CD4-positive, alpha-beta T cell treated with Interleukin-6 for 4 hours (primary cell): ENCODE results near the gene MAPK14.
A peak's percentile ranks its signal among the peaks of the same experiment; 100 is the strongest.
"Not testable (repeated sequence)": the region's sequence is repeated elsewhere in the genome, so short reads cannot be mapped to it uniquely, and the experiment has no call there.

Experiments used
- DNase-seq: peaks from one replicate; pipeline ENCODE4 v3.0.0-alpha.2; 2020; ENCODE audit warnings: mixed read lengths

Gene MAPK14

GRCh38 chr6:36109092-36109491 is 81.5 kb downstream of the MAPK14 start:
- DNase-seq = peak; percentile 48

DNA sequence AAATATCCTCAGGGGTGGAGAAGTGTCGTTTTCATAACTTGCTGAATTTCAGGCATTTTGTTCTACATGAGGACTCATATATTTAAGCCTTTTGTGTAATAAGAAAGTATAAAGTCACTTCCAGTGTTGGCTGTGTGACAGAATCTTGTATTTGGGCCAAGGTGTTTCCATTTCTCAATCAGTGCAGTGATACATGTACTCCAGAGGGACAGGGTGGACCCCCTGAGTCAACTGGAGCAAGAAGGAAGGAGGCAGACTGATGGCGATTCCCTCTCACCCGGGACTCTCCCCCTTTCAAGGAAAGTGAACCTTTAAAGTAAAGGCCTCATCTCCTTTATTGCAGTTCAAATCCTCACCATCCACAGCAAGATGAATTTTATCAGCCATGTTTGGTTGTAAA is 82.4 kb downstream of the MAPK14 start:
- no peak for DNase-seq

DNA sequence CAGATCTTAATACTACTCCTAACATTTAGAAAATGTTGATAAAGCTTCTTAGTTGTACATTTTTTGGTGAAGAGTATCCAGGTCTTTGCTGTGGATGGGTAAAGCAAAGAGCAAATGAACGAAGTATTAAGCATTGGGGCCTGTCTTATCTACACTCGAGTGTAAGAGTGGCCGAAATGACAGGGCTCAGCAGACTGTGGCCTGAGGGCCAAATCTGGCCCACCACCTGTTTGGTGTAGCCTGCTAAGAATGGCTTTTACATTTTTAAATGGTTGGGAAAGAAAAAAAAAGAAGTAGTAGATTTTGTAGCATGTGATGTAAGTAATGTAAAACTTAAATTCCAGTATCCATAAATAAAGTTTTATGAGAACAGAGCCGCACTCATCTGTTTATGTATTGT is 83.3 kb downstream of the MAPK14 start:
- DNase-seq = no peak

GRCh38 chr6:36111526-36111925 is 83.9 kb downstream of the MAPK14 start:
- no peak for DNase-seq

DNA sequence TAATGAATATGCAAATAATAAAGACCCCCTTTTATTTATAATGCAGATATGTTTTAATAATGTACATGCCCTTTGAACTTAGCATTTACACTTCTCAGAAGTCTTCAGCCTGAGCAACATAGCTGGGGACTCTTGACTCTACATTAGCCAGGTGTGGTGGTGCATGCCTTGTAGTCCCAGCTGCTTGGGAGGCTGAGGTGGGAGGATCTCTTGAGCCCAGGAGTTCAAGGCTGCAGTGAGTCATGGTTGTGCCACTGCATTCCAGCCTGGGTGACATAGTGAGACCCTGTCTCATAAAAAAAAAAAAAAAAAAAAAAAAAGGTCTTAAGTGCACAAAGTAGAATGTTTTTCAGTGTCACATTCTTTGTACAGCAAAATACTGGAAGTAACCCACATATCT is 85.4 kb downstream of the MAPK14 start:
- DNase-seq = no peak

GRCh38 chr6:36113703-36114102 is 86.1 kb downstream of the MAPK14 start:
- no peak for DNase-seq

GRCh38 chr6:36114798-36115408 is 87.3 kb downstream of the MAPK14 start:
- no peak for DNase-seq

DNA sequence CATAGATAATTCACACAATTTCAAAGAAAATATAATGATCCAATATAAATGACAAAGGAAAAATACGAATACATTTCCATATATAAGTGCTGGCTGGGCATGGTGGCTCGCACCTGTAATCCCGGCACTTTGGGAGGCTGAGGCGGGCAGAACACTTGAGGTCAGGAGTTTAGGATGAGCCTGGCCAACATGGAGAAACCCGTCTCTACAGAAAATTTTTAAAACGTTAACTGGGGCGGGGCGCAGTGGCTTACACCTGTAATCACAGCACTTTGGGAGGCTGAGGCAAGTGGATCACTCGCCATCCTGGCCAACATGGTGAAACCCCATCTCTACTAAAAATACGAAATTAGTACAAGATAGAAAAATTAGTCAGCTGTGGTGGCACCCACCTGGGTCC is 87.8 kb downstream of the MAPK14 start:
- DNase-seq = no peak

- no peak for DNase-seq
These were observed 88.7 kb downstream of the MAPK14 start for GRCh38 chr6:36116066-36116864.

DNA sequence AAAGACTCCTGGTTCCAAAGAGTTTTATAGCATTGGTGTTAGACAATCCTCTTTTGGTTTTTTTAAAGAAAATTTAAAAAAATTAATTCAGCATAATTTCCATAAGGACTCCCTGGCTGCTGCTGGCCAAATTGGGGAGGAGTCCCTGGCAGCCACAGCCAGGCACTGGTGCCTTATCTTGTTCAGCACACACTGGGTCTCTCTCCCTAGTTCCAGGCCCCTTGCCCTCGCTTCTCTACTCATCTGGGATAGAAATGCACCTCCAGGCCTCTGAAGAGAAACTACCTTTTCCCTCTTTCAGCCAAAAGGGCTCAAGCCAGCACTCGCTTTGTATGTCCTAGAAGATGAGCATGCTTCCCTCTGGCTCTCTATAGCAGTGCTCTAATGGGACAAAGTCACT is 89.3 kb downstream of the MAPK14 start:
- no peak for DNase-seq

- DNase-seq = no peak
These were observed 90.3 kb downstream of the MAPK14 start for GRCh38 chr6:36117658-36118549.

DNA sequence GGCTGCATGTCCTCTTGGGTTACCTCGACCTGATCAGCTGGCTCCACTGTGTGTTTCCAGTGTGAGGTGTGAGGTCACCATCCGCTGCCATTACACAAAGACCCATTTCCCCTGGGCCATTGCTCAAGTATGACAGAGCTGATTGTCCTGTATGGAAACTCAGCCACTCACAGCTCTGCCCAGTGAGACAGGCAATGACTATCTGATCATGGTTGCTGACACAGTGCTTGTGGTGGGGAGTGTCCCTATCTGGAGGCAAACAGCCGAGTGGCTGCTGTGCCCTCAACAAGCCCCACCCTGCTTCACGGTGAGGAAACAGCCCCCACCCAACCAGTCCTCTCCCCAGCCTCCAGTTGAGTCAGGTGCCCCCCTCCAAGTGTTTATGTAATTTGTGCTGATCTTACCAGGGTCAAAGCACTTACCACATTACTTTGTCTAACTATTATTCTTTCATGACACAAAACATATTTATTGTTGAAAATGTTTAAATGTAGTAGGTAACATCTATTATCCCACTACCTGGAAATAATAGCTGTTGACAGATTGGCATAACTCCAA is 91.0 kb downstream of the MAPK14 start:
- peak; percentile 73 for DNase-seq

GRCh38 chr6:36119209-36119608 is 91.6 kb downstream of the MAPK14 start:
- no peak for DNase-seq

GRCh38 chr6:36120018-36120417 is 92.4 kb downstream of the MAPK14 start:
- no peak for DNase-seq

GRCh38 chr6:36120539-36120938 is 92.9 kb downstream of the MAPK14 start:
- DNase-seq = peak; percentile 83

- peak; percentile 73 for DNase-seq
These were observed 93.6 kb downstream of the MAPK14 start for GRCh38 chr6:36120979-36121786.

GRCh38 chr6:36121787-36122494 is 94.3 kb downstream of the MAPK14 start:
- DNase-seq = no peak

- DNase-seq = no peak
These were observed 95.1 kb downstream of the MAPK14 start for GRCh38 chr6:36122495-36123269.

- DNase-seq = peak; percentile 92
These were observed 95.9 kb downstream of the MAPK14 start for GRCh38 chr6:36123270-36124139.

DNA sequence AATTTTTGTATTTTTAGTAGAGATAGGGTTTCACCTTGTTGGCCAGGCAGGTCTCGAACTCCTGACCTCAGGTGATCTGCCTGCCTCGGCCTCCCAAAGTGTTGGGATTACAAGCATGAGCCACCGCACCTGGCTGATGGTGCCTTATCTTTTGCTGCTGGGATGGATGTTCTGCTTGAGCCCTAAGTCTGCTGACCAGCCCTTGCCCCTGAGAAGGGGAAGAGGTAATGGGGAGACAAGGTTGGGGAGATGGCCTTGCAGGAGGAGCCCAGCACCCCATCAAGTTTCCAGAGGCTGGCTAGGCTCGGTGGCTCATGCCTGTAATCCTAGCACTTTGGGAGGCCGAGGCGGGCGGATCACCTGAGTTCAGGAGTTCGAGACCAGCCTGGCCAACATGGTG is 96.7 kb downstream of the MAPK14 start:
- DNase-seq = not testable (repeated sequence)
